ENCODE measurements around the gene MTA3.

MTA3 gene

GRCh38 chr2:42713920-42714319 lies 145.5 kb downstream of the MTA3 start:
- no peak overlapping the region for H3K4me3 ChIP-seq (ENCODE audit: low read depth, low read length)
- TF ChIP-seq CTCF (conservative IDR thresholded peaks at IDR 0.05; ENCODE audit: low read depth, low read length): no peak
- no peak for DNase-seq (ENCODE audit: low read depth)

- DNase-seq (ENCODE audit: low read depth): no peak
- no peak overlapping the region for H3K4me3 ChIP-seq (ENCODE audit: low read depth, low read length)
- TF ChIP-seq CTCF (conservative IDR thresholded peaks at IDR 0.05; ENCODE audit: low read depth, low read length): no peak
Observed at GRCh38 chr2:42714686-42715085, 146.3 kb downstream of the MTA3 start.

- peak; percentile 12 for DNase-seq (ENCODE audit: low read depth)
- no peak overlapping the region for H3K4me3 ChIP-seq (ENCODE audit: low read depth, low read length)
- TF ChIP-seq CTCF (conservative IDR thresholded peaks at IDR 0.05; ENCODE audit: low read depth, low read length): no peak
Observed at GRCh38 chr2:42721898-42722297, 153.5 kb downstream of the MTA3 start.

GRCh38 chr2:42722320-42723190 lies 154.1 kb downstream of the MTA3 start:
- TF ChIP-seq CTCF (conservative IDR thresholded peaks at IDR 0.05; ENCODE audit: low read depth, low read length): no peak
- no peak overlapping the region for H3K4me3 ChIP-seq (ENCODE audit: low read depth, low read length)
- peak; percentile 97 for DNase-seq (ENCODE audit: low read depth)

- no peak overlapping the region for H3K4me3 ChIP-seq (ENCODE audit: low read depth, low read length)
- no peak for TF ChIP-seq CTCF (conservative IDR thresholded peaks at IDR 0.05; ENCODE audit: low read depth, low read length)
- no peak for DNase-seq (ENCODE audit: low read depth)
Observed at GRCh38 chr2:42723465-42723864, 155.0 kb downstream of the MTA3 start.

- no peak for TF ChIP-seq CTCF (conservative IDR thresholded peaks at IDR 0.05; ENCODE audit: low read depth, low read length)
- no peak for DNase-seq (ENCODE audit: low read depth)
- no peak overlapping the region for H3K4me3 ChIP-seq (ENCODE audit: low read depth, low read length)
Observed at GRCh38 chr2:42724886-42725285, 156.5 kb downstream of the MTA3 start.

GRCh38 chr2:42725657-42726056 lies 157.2 kb downstream of the MTA3 start:
- no peak for TF ChIP-seq CTCF (conservative IDR thresholded peaks at IDR 0.05; ENCODE audit: low read depth, low read length)
- DNase-seq (ENCODE audit: low read depth): no peak

More at GRCh38 chr2:42725657-42726056, 157.2 kb downstream of the MTA3 start:
- H3K4me3 ChIP-seq (ENCODE audit: low read depth, low read length): no peak overlapping the region

Data from choroid plexus epithelial cell (primary cell).